Frontal cortex (tissue), 4 donors: ENCODE measurements around the gene PPM1H. TPM values are rescaled to one million over a fixed set of nuclear protein-coding genes. Genes with fewer than 3 reads are reported as not detected.

ENCODE experiments used
- DNase-seq, 2 donors: peaks; one replicate each; pipeline ENCODE4 v3.0.0; 2012; ENCODE audit warnings: low spot score in 2 of 2
- FAIRE-seq: peaks from 2 replicates; lab custom pipeline; 2012; peaks lifted over from hg19 to GRCh38; lab: Jason Lieb, UNC
- total RNA-seq: library from RNA; depleted of rRNA; stranded (reverse); fragments of >200 nt; gene quantifications from one replicate; pipeline ENCODE4 v1.2.3, GENCODE V29; 2014
- donor health status: control.
- donor health status: control.
- donor health status: control.

The PPM1H gene
- total RNA-seq, 1 donor from 2014 or later, result 11.8 TPM

DNA sequence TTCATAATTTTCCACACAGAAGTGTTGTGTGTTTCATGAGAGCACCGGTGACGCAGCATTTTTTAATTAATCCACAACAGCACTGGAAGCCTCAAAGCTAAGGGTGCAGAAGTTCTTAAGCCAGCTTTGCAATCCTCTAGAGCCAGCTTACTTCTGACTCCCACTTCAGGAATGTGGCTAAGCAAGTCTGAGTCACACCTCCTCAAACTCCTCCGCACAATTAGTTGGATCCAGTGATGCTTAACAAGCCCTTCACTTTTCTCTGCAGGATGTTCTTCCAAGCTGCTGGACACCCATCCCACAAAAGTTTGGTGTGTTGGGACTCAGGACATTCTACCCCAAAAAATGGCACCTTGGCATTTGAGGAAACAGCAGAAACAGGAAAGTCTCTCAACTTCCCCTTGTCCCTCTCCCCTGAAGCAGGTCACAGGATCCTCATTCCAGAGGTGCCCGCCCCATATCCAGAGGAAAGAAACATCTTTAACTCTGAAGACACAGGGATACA, 210.0 kb downstream of the PPM1H start:
- FAIRE-seq (no peak), DNase-seq (no peak)

DNA sequence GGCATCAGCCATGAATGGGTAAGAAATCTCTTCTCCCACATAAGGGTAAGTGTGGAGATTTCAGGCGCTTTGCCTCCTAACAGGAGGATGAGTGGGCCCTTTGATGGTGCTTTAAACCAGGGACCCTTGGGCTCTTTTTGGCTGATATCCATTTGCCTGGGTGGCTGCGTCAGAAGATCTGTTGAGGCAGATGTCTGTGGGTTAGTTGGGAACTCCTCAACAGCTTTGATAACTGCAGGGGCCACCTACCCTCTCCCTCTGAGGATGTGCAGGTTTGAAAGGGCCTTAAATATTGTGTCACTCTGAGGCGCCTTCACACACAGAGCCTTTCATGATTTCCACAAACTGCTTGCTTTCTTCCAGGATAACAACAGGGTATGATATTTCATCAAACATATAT, 210.7 kb downstream of the PPM1H start:
- DNase-seq (no peak), FAIRE-seq (no peak)

DNA sequence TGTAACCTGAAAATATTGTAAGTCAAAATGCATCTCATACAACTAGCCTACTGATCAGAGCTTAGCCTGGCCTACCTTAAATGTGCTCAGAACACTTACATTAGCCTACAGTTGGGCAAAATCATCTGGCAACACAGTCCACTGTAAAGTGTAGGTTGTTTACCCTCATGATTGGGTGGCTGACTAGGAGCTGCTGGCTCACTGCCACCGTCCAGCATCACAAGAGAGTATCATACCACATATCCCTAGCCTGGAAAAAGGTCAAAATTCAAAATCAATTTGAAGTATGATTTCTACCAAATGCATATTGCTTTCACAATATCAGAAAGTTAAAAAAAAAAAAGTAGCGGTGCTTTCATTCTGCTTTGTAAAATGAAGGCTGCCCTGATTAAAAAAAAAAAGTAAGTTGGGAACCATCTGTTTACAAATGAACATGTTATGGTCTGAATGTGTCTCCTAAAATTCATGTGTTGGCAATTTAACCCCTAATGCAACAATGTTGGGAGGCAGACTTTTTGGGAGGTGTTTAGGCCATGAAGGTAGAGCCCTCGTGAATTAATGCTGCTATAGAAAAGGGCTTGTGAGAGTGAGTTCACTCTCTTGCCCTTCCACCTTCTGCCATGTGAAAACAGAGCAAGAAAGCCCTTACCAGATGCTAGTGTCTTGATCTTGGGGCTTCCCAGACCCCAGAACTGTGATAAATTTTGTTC, 211.8 kb downstream of the PPM1H start:
- FAIRE-seq, result no peak
- DNase-seq, result no peak

DNA sequence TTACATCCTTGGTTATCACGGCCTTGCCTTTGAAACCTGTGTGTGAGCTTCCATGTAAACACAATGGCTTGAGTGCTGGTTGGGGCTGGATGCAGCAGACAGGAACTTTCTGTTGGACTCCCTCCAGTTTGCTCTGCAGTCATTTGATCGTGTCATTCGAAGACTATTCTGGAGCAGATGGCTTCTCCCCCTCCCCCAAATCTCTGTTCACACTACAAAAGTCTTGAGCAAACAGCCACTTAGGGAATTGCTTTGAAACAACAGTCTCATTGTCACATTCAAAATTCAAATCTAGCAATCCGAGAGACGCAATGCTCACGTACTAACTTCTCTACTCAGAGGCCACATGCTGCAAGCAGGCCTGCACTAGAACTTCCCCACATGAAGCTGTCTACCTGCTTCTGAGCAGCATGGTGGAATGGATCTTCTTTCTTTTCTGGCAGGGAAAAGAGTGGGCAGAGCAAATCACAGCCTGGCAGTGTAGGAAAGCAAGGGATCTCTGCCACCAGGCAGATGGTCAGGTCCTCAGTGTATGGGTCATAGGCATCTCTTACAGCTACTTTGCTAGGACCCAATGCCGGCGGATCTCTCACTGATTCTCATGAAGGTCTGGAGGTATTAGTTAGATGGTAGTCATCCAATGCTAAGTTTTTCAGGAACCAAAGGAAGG, 214.2 kb downstream of the PPM1H start:
- DNase-seq (no peak), FAIRE-seq (no peak)

DNA sequence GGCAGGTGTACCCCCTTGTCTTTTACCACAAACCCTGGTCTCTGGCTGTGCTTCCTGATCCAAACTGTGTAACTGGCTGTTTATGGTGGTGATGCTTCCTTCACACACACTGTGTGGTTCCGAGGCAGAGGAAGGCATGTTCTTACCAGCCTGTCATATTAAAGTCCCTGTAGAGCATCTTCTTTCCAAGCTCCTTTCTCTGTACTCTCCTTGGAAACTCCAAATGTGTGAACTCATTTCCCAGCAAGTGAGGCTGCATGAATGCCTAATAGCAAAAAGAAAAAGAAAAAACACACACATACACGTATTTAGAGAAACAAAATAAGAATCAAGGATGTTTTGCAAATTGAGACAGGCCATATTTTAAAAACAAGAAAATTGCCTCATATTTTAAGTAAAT, 214.9 kb downstream of the PPM1H start:
- DNase-seq (no peak), FAIRE-seq (no peak)

DNA sequence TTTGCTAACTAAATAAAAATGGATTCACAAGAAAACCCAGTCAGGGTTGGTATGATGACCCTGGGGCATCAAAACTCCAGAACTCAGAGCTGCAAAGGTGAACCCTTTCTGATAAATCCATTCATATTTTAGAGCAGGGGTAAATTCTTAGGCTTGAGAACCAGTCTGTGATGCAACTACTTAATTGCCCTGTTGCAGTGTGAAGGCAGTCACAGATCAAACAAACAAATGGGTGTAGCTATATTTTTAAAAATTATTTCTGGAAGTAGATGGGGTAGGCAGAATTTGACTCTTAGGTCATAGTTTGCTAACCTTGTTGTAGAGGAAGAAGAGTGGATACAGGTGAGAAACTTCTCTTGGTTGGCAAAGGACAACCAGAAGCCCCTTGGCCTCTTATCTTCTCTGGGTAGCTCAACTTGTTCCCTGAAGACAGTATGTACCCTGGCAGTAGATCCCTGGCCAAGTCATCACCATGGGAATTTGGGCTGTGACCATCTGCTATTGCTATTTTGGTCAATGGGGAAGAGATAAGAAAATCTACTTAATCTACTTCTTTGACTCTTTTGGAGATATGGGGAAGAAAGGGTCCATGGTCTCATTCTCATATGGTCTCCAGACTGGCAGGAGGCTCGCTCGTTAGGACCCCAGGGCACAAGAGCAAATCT, 216.1 kb downstream of the PPM1H start:
- DNase-seq (no peak), FAIRE-seq (no peak)

DNA sequence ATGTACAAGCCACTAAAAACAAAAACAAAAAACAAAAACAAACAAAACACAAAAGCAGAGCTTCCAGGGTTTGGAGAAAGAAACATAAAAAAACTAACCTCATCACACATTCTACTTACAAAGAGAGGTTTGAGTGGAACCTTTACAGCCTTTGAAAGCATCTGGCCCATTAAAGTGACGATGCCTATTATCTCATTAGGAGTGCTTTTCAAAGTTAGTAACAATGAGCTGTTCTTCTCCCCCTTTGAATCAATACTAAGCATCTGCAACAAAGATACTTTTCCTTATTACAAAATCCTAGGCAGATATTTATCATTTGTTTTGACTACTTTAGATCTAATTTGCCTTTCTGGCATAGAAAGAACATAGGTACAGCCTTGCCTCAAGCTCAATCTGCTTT, 217.3 kb downstream of the PPM1H start:
- no peak for DNase-seq

DNA sequence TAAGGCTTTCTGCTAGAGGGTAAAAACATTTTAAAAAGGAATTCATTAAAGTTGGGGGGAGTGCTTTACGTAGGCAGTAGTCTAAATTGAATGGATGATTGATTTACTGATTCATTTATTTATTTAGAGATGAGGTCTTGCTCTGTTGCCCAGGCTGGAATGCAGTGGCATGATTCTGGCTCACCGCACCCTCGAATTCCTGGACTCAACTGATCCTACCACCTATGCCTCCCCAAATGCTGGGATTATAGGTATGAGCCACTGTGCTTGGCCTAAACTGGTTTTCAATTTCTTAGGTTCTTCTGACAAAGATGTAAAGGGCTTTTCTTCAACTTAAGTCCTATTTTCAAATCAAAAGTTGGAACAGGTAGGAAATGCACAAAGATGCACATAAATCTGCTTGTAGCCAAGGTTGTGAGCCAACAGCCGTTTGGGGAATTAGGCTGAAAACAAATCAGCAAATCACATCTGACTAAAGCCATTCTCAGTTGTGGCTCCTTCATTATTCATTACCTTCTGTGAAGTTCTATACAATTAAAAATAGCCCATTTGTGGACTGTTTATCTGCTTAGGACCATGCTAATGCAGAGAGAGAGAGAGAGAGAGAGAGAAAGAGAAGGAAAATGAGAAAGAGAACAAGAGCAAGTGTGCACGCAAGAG, 218.0 kb downstream of the PPM1H start:
- DNase-seq (no peak), FAIRE-seq (no peak)

More for the DNA sequence above, 217.3 kb downstream of the PPM1H start:
- no peak for FAIRE-seq

DNA sequence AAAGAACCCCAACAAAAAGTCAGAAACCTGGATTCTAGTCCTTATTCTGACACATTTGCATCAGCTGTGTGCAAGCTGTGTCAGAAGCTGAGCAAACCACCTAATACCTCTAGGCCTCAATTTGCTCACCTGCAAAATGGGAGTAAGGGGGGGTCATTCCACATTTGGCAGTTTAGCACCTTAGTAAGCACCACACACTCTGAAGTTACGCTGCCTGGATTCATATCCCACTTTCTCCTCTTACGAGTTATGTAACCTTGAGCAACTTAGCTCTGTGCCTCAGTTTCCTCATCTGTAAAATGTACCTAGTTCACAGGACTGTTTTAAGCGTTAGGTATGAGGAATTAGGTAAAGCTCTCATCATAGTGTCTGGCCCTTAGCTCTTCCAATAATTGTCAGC, 218.9 kb downstream of the PPM1H start:
- no peak for DNase-seq
- FAIRE-seq, result no peak

DNA sequence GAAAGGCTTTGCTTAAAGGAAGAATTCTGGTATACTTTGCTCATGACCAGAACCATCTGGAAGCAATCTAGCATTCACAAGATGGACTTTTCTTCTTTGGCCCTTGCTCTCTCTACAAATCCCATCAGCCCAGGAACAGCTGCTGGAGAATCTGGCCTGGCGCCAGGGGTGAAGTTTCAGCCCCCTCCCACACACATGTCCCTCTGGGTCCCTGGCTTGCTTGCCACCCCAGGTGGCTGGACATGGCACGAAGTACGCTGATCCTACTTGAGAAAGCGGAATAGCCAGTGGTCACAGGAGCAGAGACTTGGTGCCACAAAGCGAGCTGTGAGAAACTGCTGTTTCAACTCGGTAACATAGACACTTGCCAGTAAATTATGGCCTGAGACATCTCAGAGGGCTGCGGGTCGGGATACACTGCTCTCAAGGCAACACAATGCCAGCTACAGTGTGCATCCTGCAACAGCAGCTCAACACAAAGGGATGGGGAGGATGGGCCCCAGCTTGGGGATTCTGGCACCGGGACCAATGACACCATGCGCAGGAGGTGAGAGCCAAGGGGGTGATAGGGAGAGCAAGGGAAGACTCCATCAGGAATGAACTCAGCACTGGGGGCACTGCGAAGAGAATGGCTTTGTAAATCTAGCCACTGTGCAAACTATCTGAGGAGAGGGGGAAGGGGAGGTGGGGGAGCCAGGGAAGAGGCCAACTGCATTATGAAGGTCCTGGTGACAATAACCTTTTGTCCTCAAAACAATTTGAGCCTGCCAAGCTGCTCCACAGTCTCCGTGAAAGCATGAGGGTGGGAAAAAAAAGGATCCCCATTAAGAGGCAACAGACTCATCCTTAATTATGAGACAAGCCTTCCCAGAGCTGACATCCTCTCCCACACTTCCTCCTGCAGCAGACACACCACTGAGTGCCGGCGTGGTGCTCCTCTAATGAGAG, 219.9 kb downstream of the PPM1H start:
- FAIRE-seq (no peak), DNase-seq (no peak)

DNA sequence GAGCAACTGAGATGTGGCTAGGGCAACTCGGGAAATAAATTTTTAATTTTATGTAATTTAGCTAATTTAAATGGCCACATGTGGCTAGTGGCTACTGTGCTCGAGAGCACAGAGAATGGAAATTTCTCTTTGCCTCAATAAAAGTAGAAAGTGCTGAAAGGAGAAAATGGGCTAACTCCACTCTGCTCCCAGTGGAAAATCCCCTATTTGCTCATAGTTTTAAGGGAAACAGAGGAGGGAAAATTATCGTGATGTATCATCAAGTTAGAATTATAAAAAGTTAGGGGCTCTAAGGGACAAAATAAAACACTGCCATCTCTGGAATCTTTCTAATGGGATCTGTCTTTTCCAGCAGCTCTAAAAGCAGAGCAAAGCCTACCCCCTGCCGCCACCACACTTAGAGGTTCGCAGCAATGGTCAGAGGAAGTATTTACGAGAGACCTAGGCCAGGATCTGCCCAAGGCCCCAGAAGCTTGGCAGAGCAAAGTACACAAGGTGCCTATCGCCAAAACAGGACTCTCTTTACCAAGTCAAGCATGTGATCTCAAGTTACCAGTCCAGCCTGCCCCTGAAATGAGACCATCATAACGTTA, 220.7 kb downstream of the PPM1H start:
- FAIRE-seq (no peak), DNase-seq (no peak)

DNA sequence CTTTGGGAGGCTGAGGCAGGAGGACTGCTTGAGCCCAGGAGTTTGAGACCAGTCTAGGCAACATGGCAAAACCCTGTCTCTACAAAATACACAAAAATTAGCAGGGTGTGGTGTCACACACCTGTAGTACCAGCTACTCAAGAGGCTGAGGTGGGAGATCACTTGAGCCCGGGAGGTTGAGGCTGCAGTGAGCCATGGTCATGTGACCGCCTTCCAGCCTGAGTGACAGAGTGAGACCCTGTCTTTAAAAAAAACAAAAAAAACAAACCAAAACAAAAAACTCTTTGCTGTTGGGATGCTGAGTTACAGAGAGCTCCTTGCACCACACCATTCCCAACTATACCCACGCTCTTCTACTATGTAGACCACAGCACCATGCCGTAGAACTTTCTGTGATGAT, 221.2 kb downstream of the PPM1H start:
- DNase-seq (no peak), FAIRE-seq (no peak)

DNA sequence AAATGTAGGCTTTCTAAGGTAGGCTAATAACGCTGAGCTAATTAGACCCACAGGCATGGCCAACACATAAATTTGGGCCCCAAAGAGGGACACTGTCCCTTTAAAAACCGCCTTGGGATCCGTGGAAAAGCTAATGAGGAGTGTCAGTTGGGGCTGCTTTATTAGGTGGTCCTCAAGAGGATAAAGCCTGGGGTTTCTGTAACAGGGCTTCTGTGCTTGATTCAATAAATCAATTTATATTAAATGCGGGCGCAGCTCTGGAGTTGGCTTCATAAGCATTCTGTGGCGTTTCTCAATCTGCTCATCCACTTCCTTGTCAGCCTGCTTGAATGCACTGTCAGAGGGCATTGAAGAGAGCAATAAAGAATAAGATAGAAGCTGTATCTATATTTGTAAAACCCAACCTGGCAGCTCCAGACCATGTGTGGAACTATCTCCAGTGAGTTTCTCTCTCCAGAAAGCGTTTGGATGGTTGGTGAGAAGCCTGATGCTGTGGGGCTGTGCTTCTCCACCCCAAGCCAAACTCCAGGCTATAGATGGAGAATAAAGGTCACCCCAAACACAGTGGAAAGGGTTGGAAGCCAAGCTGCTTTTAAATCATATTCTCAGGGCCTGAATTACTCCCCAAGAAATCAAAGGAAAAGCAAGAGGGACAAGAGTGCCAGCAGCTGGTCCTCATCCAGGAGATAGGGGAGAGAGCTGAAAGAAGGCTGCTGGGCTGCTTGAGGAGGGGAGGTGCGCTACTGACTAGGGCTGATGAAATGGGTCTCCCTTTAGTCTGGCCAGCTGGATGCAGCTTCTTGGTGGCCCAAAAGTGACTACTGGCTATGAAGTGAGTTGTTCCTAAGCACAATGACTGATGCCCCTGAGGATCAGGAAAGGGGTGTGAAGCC, 222.0 kb downstream of the PPM1H start:
- DNase-seq (no peak), FAIRE-seq (no peak)

DNA sequence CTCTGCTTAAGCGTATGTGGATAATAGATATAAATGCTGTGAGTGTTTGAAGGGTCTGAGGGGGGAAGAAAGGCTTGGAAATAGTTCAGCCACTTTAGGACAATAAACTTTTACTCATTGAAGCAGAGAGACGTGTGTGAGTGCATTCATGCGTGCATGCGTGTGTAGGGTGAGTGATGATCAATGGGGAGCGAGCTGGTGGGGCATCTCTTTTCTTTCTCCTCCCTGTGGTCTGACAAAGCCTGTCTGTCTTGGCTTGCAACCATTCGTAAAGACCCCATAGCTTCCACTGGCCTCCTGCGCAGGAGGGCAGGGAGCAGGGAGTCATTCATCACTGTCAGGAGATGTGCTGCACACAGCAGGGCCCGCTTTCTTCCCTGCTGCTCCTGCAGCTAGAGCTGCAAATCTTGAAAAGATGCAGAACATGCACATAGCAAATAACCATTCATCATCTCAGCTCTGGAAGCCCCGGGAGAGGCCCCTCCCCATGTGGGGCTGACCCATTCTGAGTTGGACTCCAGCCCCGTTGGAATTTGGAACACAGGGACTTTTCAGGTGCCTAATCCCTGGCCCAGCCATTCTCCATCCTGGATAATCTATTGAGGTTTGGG, 223.2 kb downstream of the PPM1H start:
- FAIRE-seq (no peak), DNase-seq (no peak)

DNA sequence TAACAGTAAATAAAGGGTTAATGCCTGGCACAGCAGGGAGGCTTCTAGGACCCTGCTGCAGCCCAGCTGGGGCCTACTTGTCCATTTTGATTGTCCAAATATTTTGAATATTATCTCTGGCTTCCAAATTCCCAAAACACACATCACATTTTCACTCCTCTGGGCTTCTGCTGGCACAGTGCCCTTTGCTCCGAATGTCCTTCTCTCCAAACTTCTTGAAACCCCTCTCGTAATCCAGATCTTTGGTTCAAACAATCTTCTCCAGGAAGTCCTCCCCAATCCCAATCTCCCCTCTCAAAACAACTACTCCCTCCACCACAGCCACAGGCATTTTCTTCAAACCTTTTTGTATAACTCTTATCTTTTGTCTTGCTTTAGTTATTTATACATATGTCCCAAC, 225.6 kb downstream of the PPM1H start:
- DNase-seq (no peak), FAIRE-seq (no peak)

DNA sequence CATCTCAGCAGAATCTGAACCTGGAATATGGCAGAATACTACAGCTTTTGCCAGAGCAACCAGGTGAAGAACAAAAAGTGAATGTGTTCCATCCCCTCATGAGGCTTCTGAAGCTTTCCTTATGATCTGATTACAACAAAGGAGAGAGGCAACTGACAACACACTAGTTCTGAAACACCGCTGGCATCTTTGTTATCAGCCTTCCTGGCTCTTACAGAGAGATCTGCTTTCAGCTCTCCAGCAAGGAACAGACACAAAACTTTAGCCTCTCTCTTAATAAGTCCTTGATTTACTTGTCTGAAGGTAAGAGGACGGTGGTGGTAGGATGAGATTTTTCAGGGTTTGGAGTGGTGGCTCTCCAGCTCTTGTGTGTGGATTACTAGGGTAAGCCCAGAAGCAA, 227.0 kb downstream of the PPM1H start:
- FAIRE-seq, result no peak

DNA sequence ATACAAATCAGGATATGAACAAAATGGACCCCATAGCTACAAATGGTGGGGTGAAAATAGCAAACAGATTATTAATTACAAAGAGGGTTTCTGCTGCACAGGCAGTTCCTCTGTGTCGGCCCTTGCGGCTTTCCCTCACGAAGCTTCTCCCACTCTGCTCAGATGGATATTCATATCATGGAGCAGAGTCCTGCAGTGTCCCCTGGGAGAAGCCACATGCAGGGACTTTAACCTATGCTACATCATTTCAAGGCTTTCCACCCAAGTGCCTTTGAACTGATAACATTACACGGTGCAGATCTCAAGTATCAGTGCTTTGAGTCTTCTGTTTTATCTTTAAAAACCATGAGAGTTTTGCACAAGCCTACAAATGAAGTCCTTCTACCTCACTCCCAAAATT, 229.1 kb downstream of the PPM1H start:
- FAIRE-seq, result no peak
- no peak for DNase-seq

More for the DNA sequence above, 227.0 kb downstream of the PPM1H start:
- DNase-seq, result no peak

DNA sequence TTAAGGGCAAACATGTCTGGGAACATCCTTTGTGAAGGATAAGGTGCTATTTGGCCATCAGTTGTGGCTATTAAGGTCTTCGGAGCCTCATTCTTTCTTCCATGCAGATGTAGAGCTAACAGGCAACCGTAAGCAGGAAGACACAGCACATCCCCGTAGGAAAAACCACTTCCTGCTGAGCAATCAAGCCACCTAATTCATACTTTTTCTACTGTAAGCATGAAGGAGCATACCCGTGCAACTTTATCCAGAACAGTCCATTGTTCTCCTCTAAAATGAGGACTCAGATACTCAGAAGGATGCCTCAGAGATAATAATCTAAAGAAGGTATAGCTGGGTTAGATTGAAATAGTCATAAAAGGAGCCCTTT, 232.0 kb downstream of the PPM1H start:
- DNase-seq (no peak), FAIRE-seq (no peak)
